SK-N-SH (cell line): ENCODE data around the gene CANT1. TPM values are rescaled to one million over a fixed set of nuclear protein-coding genes. Genes with fewer than 3 reads are reported as not detected.

Source experiments
- CTCF ChIA-PET: fragments of 300-600, 350-600 bp; formaldehyde crosslinking; extraction: SDS; loops from one replicate; lab custom pipeline; 2021; lab: Yijun Ruan, JAX
- POLR2A ChIA-PET: fragments of 350-600 bp; sonication (Branson Sonifier 250); formaldehyde crosslinking; extraction: SDS; loops from one replicate; lab custom pipeline; 2020; ENCODE audit warnings: antibody characterized with exemption, inconsistent platforms; lab: Yijun Ruan, JAX
- DNase-seq: peaks from one replicate; pipeline ENCODE4 v3.0.0; 2012
- H2AFZ ChIP-seq: fragments of 200-600 bp; sonication (generic); 2 replicates; pipeline ENCODE4 v1.8.1; 2016; ENCODE audit warnings: antibody characterized with exemption, mild to moderate bottlenecking, low read depth
- H3F3A ChIP-seq: fragments of 200-600 bp; sonication (generic); replicated peaks from 2 replicates; pipeline ENCODE3; 2016; ENCODE audit warnings: antibody characterized with exemption, mild to moderate bottlenecking; ENCODE audit not compliant: insufficient read depth
- H3K27ac ChIP-seq, 2 experiments: fragments of 200-500 bp in 1 of 2; fragments of 200-600 bp in 1 of 2; sonication (Bioruptor generic) in 1 of 2; sonication (generic), shearing (Covaris generic) in 1 of 2; 2 replicates each; pipeline versions ENCODE4 v1.5.1 to v1.6.1; 2014 to 2016; ENCODE audit warnings: low read depth in 2 of 2, inconsistent platforms in 1 of 2, low read length in 1 of 2, mild to moderate bottlenecking in 1 of 2, mixed read lengths in 1 of 2
- H3K27me3 ChIP-seq: fragments of 200-600 bp; sonication (generic), shearing (Covaris generic); 2 replicates; pipeline ENCODE4 v1.6.1; 2016; ENCODE audit warnings: mixed run types; ENCODE audit not compliant: insufficient read depth
- H3K36me3 ChIP-seq, 2 experiments: fragments of 200-500 bp in 1 of 2; fragments of 200-600 bp in 1 of 2; sonication (Bioruptor generic) in 1 of 2; sonication (generic) in 1 of 2; replicated peaks in 1 of 2; 2 replicates each; pipeline versions ENCODE3 to v1.5.1; 2014 to 2016; ENCODE audit warnings: low read length in 1 of 2, mild to moderate bottlenecking in 1 of 2; ENCODE audit not compliant: insufficient read depth in 2 of 2, control insufficient read depth in 1 of 2
- H3K4me1 ChIP-seq, 2 experiments: fragments of 200-500 bp in 1 of 2; fragments of 200-600 bp in 1 of 2; sonication (Bioruptor generic) in 1 of 2; sonication (generic), shearing (Covaris generic) in 1 of 2; 2 replicates each; pipeline versions ENCODE4 v1.5.1 to v1.6.1; 2014 to 2016; ENCODE audit warnings: low read depth in 1 of 2, low read length in 1 of 2, mixed run types in 1 of 2; ENCODE audit not compliant: insufficient read depth in 2 of 2, control insufficient read depth in 1 of 2
- H3K4me2 ChIP-seq: fragments of 200-600 bp; sonication (generic), shearing (Covaris generic); 2 replicates; pipeline ENCODE4 v1.6.1; 2017; ENCODE audit warnings: mixed run types
- H3K4me3 ChIP-seq, 2 experiments: fragments of 200-500 bp in 1 of 2; fragments of 200-600 bp in 1 of 2; sonication (Bioruptor generic) in 1 of 2; sonication (generic), shearing (Covaris generic) in 1 of 2; 2 replicates each; pipeline versions ENCODE4 v1.5.1 to v1.8.1; 2014 to 2016; ENCODE audit warnings: low read depth in 2 of 2, inconsistent platforms in 1 of 2, low read length in 1 of 2, mild to moderate bottlenecking in 1 of 2, mixed read lengths in 1 of 2, moderate library complexity in 1 of 2
- H3K79me2 ChIP-seq: fragments of 200-600 bp; sonication (generic); 2 replicates; pipeline ENCODE4 v1.8.1; 2017; ENCODE audit warnings: mild to moderate bottlenecking; ENCODE audit not compliant: insufficient read depth
- H3K9ac ChIP-seq: fragments of 200-600 bp; sonication (generic); 2 replicates; pipeline ENCODE4 v1.6.1; 2017; ENCODE audit warnings: mixed run types
- H3K9me2 ChIP-seq: fragments of 200-600 bp; sonication (generic); 2 replicates; pipeline ENCODE4 v1.6.1; 2017; ENCODE audit warnings: mixed run types
- H3K9me3 ChIP-seq: fragments of 200-600 bp; sonication (generic); 2 replicates; pipeline ENCODE4 v1.6.1; 2017; ENCODE audit warnings: mixed run types, mild to moderate bottlenecking, moderate library complexity
- H4K20me1 ChIP-seq: fragments of 200-600 bp; sonication (generic); 2 replicates; pipeline ENCODE4 v1.6.1; 2017; ENCODE audit warnings: mild to moderate bottlenecking, mixed run types; ENCODE audit not compliant: insufficient read depth
- CHD2 ChIP-seq: fragments of 150-350 bp; IDR thresholded peaks from 2 replicates; pipeline ENCODE4 v1.6.1; 2018; ENCODE audit warnings: low read length; ENCODE audit not compliant: partially characterized antibody
- EP300 ChIP-seq, 2 experiments: IDR thresholded peaks; 2 replicates each; pipeline versions ENCODE4 v1.4.0 to v1.6.1; 2012; ENCODE audit warnings: borderline replicate concordance in 1 of 2, low read depth in 1 of 2, low read length in 1 of 2
- FOSL2 ChIP-seq: IDR thresholded peaks from 2 replicates; pipeline ENCODE4 v1.4.0; 2012; ENCODE audit warnings: low read depth, mild to moderate bottlenecking, moderate library complexity, borderline replicate concordance
- FOXJ3 ChIP-seq: sonication (generic); formaldehyde crosslinking; IDR thresholded peaks from 2 replicates; pipeline ENCODE4 v1.5.1; 2020; ENCODE audit warnings: mild to moderate bottlenecking, missing genetic modification reagents
- FOXM1 ChIP-seq: IDR thresholded peaks from 2 replicates; pipeline ENCODE4 v1.4.0; 2012; ENCODE audit warnings: low read depth, mild to moderate bottlenecking
- MEF2A ChIP-seq: IDR thresholded peaks from 2 replicates; pipeline ENCODE4 v1.4.0; 2012; ENCODE audit warnings: low read depth, borderline replicate concordance
- MXI1 ChIP-seq: IDR thresholded peaks from 2 replicates; pipeline ENCODE4 v1.6.1; 2012; ENCODE audit warnings: mild to moderate bottlenecking, low read depth, low read length, improper control_type of control experiment
- NFIC ChIP-seq: IDR thresholded peaks from 2 replicates; pipeline ENCODE4 v1.4.0; 2012; ENCODE audit warnings: borderline replicate concordance
- NRF1 ChIP-seq: IDR thresholded peaks from 2 replicates; pipeline ENCODE4 v1.6.1; 2012; ENCODE audit warnings: low read depth, mild to moderate bottlenecking, low read length
- RAD21 ChIP-seq: IDR thresholded peaks from 2 replicates; pipeline ENCODE4 v1.6.1; 2012; ENCODE audit warnings: mild to moderate bottlenecking, low read length
- RCOR1 ChIP-seq: fragments of 150-350 bp; IDR thresholded peaks from 2 replicates; pipeline ENCODE4 v1.6.1; 2017; ENCODE audit warnings: antibody characterized with exemption, low read length
- SIN3A ChIP-seq: IDR thresholded peaks from 2 replicates; pipeline ENCODE4 v1.6.1; 2012; ENCODE audit warnings: low read depth, mild to moderate bottlenecking, low read length, moderate library complexity, borderline replicate concordance
- TCF12 ChIP-seq: IDR thresholded peaks from 2 replicates; pipeline ENCODE4 v1.4.0; 2012
- YY1 ChIP-seq: IDR thresholded peaks from 2 replicates; pipeline ENCODE4 v1.4.0; 2012; ENCODE audit warnings: low read depth, mild to moderate bottlenecking
- WGBS: methylation state at CpG from one replicate; pipeline ENCODE4 v1.1.6; 2017; ENCODE audit warnings: low lambda C conversion rate; 5-methylcytosine and 5-hydroxymethylcytosine counted together
- polyA plus RNA-seq, 3 experiments: library from polyadenylated mRNA; depleted of rRNA; stranded (reverse); fragments of >200 nt; gene quantifications; 2 replicates each; pipeline ENCODE4 v1.2.3, GENCODE V29; 2012
- TF ChIP-seq, protein P1 (sequence below): IDR thresholded peaks from 2 replicates; pipeline ENCODE4 v1.4.0; 2012; ENCODE audit warnings: low read depth
- TF ChIP-seq, protein P2 (sequence below): fragments of 150-350 bp; IDR thresholded peaks from 2 replicates; pipeline ENCODE4 v1.6.1; 2017; ENCODE audit warnings: antibody characterized with exemption, low read length, low read depth, borderline replicate concordance
- TF ChIP-seq, protein P3 (sequence below): IDR thresholded peaks from 2 replicates; pipeline ENCODE4 v1.4.0; 2012; ENCODE audit warnings: low read depth, borderline replicate concordance

The CANT1 gene
- polyA plus RNA-seq, 1 of the 3 experiments (the other 2 are of a cell fraction) = 87.4 TPM

DNA sequence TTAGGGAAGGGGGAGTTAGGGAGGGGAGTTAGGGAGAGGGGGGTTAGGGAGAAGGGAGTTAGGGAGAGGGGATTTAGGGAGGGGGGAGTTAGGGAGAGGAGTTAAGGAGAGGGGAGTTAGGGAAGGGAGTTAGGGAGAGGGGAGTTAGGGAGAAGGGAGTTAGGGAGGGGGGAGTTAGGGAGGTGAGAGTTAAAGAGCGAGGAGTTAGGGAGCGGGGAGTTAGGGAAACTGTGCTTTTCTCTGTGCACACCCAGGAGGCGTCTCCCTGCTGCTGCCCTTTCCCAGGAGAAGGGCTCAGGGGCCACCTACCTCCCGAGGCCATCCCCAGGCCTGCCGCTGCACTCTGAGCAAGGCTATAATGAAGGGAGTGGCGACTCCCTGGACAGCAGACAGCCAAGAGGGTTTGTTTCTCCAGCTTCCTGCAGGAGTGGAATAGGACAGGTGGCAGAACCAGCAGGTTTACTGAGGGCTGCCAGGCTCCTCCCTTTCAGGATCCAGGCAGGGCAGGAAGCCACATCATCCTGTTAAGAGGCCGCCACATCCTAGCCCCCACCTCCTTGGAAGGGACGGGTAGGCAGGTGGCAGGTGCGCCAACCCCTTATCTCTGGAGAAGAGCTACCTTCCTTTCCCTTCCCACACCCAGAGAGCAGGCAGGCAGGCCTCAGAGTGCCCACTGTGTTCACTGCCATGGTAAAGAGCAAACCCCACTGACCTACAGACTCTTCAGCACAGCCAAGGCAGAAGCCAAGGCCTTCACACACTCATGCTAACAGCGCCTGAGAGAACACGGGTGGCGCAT lies 4.3 kb downstream of the CANT1 start:
- no peak for DNase-seq
- H3K4me3 ChIP-seq = no peak overlapping the region
- no peak overlapping the region for H3K4me2 ChIP-seq
- H3K27me3 ChIP-seq = no peaks in the 10 kb centered on the region
- H4K20me1 ChIP-seq = peaks cover 53% of the 10 kb centered on the region
- H3K9me3 ChIP-seq = no peaks in the 10 kb centered on the region
- WGBS = 90% methylated on average over 10 of the region's 12 CpGs
- POLR2A ChIA-PET = no interaction called here
- H3K79me2 ChIP-seq = peaks cover 84% of the 10 kb centered on the region
- no peak overlapping the region for H3K9ac ChIP-seq
- CTCF ChIA-PET = interaction anchor here (1.3 to 1.6 kb wide), 2 partner anchors 11 to 14 kb away, joined by 3 to 4 read pairs; no protein-coding TSS in a partner anchor
- peaks cover 0 to 32% of the 10 kb centered on the region in 2 experiments for H3K36me3 ChIP-seq
- no peak for TF ChIP-seq SIN3A
- TF ChIP-seq YY1 = no peak
- TF ChIP-seq NFIC = no peak
- no peak for TF ChIP-seq RCOR1
- no peak for TF ChIP-seq CHD2
- no peak for TF ChIP-seq FOXJ3 (CRISPR knock-in tag)
- TF ChIP-seq MXI1 = no peak
- TF ChIP-seq TCF12 = no peak
- TF ChIP-seq RAD21 = no peak
- TF ChIP-seq, protein P1, sequence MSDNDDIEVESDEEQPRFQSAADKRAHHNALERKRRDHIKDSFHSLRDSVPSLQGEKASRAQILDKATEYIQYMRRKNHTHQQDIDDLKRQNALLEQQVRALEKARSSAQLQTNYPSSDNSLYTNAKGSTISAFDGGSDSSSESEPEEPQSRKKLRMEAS = no peak
- TF ChIP-seq EP300 (IDR thresholded peaks at IDR 0.05; ENCODE audit: borderline replicate concordance in 1 of 2, low read depth in 1 of 2, low read length in 1 of 2) = no peak
- no peak for TF ChIP-seq NRF1
- TF ChIP-seq, protein P2, sequence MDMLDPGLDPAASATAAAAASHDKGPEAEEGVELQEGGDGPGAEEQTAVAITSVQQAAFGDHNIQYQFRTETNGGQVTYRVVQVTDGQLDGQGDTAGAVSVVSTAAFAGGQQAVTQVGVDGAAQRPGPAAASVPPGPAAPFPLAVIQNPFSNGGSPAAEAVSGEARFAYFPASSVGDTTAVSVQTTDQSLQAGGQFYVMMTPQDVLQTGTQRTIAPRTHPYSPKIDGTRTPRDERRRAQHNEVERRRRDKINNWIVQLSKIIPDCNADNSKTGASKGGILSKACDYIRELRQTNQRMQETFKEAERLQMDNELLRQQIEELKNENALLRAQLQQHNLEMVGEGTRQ = no peak
- TF ChIP-seq, protein P3, sequence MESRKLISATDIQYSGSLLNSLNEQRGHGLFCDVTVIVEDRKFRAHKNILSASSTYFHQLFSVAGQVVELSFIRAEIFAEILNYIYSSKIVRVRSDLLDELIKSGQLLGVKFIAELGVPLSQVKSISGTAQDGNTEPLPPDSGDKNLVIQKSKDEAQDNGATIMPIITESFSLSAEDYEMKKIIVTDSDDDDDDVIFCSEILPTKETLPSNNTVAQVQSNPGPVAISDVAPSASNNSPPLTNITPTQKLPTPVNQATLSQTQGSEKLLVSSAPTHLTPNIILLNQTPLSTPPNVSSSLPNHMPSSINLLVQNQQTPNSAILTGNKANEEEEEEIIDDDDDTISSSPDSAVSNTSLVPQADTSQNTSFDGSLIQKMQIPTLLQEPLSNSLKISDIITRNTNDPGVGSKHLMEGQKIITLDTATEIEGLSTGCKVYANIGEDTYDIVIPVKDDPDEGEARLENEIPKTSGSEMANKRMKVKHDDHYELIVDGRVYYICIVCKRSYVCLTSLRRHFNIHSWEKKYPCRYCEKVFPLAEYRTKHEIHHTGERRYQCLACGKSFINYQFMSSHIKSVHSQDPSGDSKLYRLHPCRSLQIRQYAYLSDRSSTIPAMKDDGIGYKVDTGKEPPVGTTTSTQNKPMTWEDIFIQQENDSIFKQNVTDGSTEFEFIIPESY = no peak
- no peak for TF ChIP-seq FOSL2
- TF ChIP-seq MEF2A = no peak
- TF ChIP-seq FOXM1 = no peak
- peaks cover 11 to 47% of the 10 kb centered on the region in 2 experiments; a peak in 2 of 4 replicates for H3K4me1 ChIP-seq
- H3K27ac ChIP-seq = no peak overlapping the region; a peak in 1 of 4 replicates
- no peak overlapping the region for H2AFZ ChIP-seq
- no peaks in the 10 kb centered on the region for H3K9me2 ChIP-seq
- H3F3A ChIP-seq = no peaks in the 10 kb centered on the region
